Hepatocyte (in vitro differentiated cells): ENCODE results near the gene ITPR3. TPM values are rescaled to one million over a fixed set of nuclear protein-coding genes. Genes with fewer than 3 reads are reported as not detected.
"Not testable (repeated sequence)": the region's sequence is repeated elsewhere in the genome, so short reads cannot be mapped to it uniquely, and the experiment has no call there.

Experiments
- DNase-seq: peaks from one replicate; pipeline ENCODE4 v3.0.0-alpha.2; 2016; ENCODE audit warnings: low spot score
- H2AFZ ChIP-seq: fragments of 200-600 bp; sonication (generic); 2 replicates; pipeline ENCODE4 v1.6.0; 2016; ENCODE audit warnings: antibody characterized with exemption, mild to moderate bottlenecking
- H3K27ac ChIP-seq: fragments of 200-600 bp; sonication (generic); 2 replicates; pipeline ENCODE4 v1.5.1; 2016; ENCODE audit warnings: mild to moderate bottlenecking
- H3K27me3 ChIP-seq: fragments of 200-600 bp; sonication (generic); 2 replicates; pipeline ENCODE4 v1.6.1; 2016
- H3K36me3 ChIP-seq: fragments of 200-600 bp; sonication (generic); replicated peaks from 2 replicates; pipeline ENCODE4 v1.5.1; 2016; ENCODE audit warnings: low read depth; ENCODE audit not compliant: insufficient read depth
- H3K4me1 ChIP-seq: fragments of 200-600 bp; sonication (generic); 2 replicates; pipeline ENCODE4 v1.5.1; 2016; ENCODE audit warnings: mild to moderate bottlenecking, moderate library complexity; ENCODE audit not compliant: insufficient read depth
- H3K4me2 ChIP-seq: fragments of 200-600 bp; sonication (generic); 2 replicates; pipeline ENCODE4 v1.6.0; 2016
- H3K4me3 ChIP-seq: fragments of 200-600 bp; sonication (generic); 2 replicates; pipeline ENCODE4 v1.5.1; 2016; ENCODE audit warnings: mild to moderate bottlenecking
- H3K79me2 ChIP-seq: fragments of 200-600 bp; sonication (generic); 2 replicates; pipeline ENCODE4 v1.6.0; 2017; ENCODE audit warnings: mild to moderate bottlenecking
- H3K9me2 ChIP-seq: fragments of 200-600 bp; sonication (generic); replicated peaks from 2 replicates; pipeline ENCODE4 v1.6.0; 2017; ENCODE audit warnings: mild to moderate bottlenecking; ENCODE audit not compliant: insufficient read depth
- H3K9me3 ChIP-seq: fragments of 200-600 bp; sonication (generic); 2 replicates; pipeline ENCODE4 v1.5.1; 2016; ENCODE audit warnings: low read depth, mild to moderate bottlenecking
- H4K20me1 ChIP-seq: fragments of 200-600 bp; sonication (generic); 2 replicates; pipeline ENCODE4 v1.6.0; 2016; ENCODE audit warnings: mild to moderate bottlenecking; ENCODE audit not compliant: insufficient read depth, poor library complexity, severe bottlenecking
- EZH2 ChIP-seq: fragments of 200-600 bp; sonication (generic); IDR thresholded peaks from 2 replicates; pipeline ENCODE4 v1.6.1; 2016; ENCODE audit warnings: antibody characterized with exemption, mild to moderate bottlenecking, borderline replicate concordance
- EZH2phosphoT487 ChIP-seq: fragments of 200-600 bp; sonication (generic); IDR thresholded peaks from one replicate; pipeline ENCODE4 v1.6.1; 2018; ENCODE audit warnings: antibody characterized with exemption, mild to moderate bottlenecking, low read depth, moderate library complexity; ENCODE audit not compliant: unreplicated experiment, severe bottlenecking
- WGBS: methylation state at CpG from one replicate; pipeline ENCODE4 v1.1.6; 2016; ENCODE audit warnings: low lambda C conversion rate; ENCODE audit errors: missing lambda C conversion rate; 5-methylcytosine and 5-hydroxymethylcytosine counted together
- polyA plus RNA-seq: library from polyadenylated mRNA; unstranded; fragments of >200 nt; fragmentation: Nextera tagmentation; extraction: Ambion mirVana; gene quantifications from 2 replicates; pipeline ENCODE4 v1.2.1, GENCODE V29; 2016
- total RNA-seq: library from RNA; depleted of rRNA; stranded (reverse); fragments of >200 nt; gene quantifications from 2 replicates; pipeline ENCODE4 v1.2.3, GENCODE V29; 2014
- TF ChIP-seq, protein P1 (sequence below): fragments of 200-600 bp; sonication (generic); IDR thresholded peaks from 2 replicates; pipeline ENCODE4 v1.5.1; 2016; ENCODE audit warnings: antibody characterized with exemption, mild to moderate bottlenecking; ENCODE audit not compliant: poor library complexity

The ITPR3 gene
- total and polyA plus RNA-seq, 2 experiments from 2014 or later, result 16.5 to 39.6 TPM

- peak overlapping the region; percentile 74 for H3K4me2 ChIP-seq
- no peaks in the 10 kb centered on the region for H4K20me1 ChIP-seq
- H3K27ac ChIP-seq, result peak overlapping the region; percentile 31
- H3K79me2 ChIP-seq, result no peaks in the 10 kb centered on the region
- H3K36me3 ChIP-seq, result no peaks in the 10 kb centered on the region
- no peak for TF ChIP-seq EZH2phosphoT487
- TF ChIP-seq, protein P1, sequence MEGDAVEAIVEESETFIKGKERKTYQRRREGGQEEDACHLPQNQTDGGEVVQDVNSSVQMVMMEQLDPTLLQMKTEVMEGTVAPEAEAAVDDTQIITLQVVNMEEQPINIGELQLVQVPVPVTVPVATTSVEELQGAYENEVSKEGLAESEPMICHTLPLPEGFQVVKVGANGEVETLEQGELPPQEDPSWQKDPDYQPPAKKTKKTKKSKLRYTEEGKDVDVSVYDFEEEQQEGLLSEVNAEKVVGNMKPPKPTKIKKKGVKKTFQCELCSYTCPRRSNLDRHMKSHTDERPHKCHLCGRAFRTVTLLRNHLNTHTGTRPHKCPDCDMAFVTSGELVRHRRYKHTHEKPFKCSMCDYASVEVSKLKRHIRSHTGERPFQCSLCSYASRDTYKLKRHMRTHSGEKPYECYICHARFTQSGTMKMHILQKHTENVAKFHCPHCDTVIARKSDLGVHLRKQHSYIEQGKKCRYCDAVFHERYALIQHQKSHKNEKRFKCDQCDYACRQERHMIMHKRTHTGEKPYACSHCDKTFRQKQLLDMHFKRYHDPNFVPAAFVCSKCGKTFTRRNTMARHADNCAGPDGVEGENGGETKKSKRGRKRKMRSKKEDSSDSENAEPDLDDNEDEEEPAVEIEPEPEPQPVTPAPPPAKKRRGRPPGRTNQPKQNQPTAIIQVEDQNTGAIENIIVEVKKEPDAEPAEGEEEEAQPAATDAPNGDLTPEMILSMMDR, result no peak
- TF ChIP-seq EZH2, result no peak
- DNase-seq, result peak; percentile 71
- peaks cover 34% of the 10 kb centered on the region for H3K4me1 ChIP-seq
- H3K9me3 ChIP-seq, result no peaks in the 10 kb centered on the region
- H2AFZ ChIP-seq, result peak overlapping the region; percentile 66
- no peak overlapping the region for H3K4me3 ChIP-seq
- 41% methylated on average over 41 of the region's 57 CpGs for WGBS
- no peaks in the 10 kb centered on the region for H3K9me2 ChIP-seq
- H3K27me3 ChIP-seq, result no peaks in the 10 kb centered on the region
Measured at GRCh38 chr6:33592595-33593413, 28.3 kb upstream of the ITPR3 start.

GRCh38 chr6:33593414-33593727, 27.8 kb upstream of the ITPR3 start:
- no peaks in the 10 kb centered on the region for H4K20me1 ChIP-seq
- peak overlapping the region; percentile 66 for H2AFZ ChIP-seq
- peak overlapping the region; percentile 31 for H3K27ac ChIP-seq
- no peaks in the 10 kb centered on the region for H3K36me3 ChIP-seq
- H3K4me1 ChIP-seq, result peaks cover 34% of the 10 kb centered on the region
- no peak overlapping the region for H3K4me3 ChIP-seq
- H3K79me2 ChIP-seq, result no peaks in the 10 kb centered on the region
- TF ChIP-seq EZH2phosphoT487 (no peak), EZH2 (no peak)
- TF ChIP-seq, protein P1, result no peak
- no peaks in the 10 kb centered on the region for H3K27me3 ChIP-seq
- H3K9me2 ChIP-seq, result no peaks in the 10 kb centered on the region
- 50% methylated on average over 4 of the region's 4 CpGs for WGBS
- no peak for DNase-seq
- no peaks in the 10 kb centered on the region for H3K9me3 ChIP-seq
- H3K4me2 ChIP-seq, result peak overlapping the region; percentile 74

- Histone ChIP-seq H3K9me3 (no peaks in the 10 kb centered on the region), H3K4me3 (no peak overlapping the region), H3K79me2 (no peaks in the 10 kb centered on the region), H2AFZ (no peak overlapping the region), H3K27ac (no peak overlapping the region), H3K4me2 (no peak overlapping the region), H3K27me3 (no peaks in the 10 kb centered on the region), H4K20me1 (no peaks in the 10 kb centered on the region), H3K9me2 (no peaks in the 10 kb centered on the region), H3K36me3 (no peaks in the 10 kb centered on the region), H3K4me1 (peaks cover 21% of the 10 kb centered on the region)
- DNase-seq, result no peak
- WGBS, result 84% methylated on average over 16 of the region's 18 CpGs
- TF ChIP-seq, protein P1, result no peak
- no peak for TF ChIP-seq EZH2
- TF ChIP-seq EZH2phosphoT487, result no peak
Measured at GRCh38 chr6:33595001-33595846, 25.9 kb upstream of the ITPR3 start.

DNA sequence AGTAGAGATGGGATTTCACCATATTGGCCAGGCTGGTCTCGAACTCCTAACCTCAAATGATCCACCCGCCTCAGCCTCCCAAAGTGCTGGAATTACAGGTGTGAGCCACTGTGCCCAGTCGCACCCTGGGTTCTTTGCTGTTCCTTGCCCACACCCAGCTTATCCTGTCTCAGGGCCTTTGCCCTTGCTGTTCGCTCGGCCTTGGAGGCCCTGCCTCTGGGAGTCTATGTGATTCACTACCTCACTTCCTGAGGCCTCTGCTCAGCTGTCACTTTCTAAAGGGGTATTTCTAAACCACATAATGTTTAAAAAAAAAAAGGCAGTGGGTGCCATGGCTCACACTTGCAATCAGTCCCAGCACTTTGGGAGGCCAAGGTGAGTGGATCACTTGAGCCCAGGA, 24.2 kb upstream of the ITPR3 start:
- 94% methylated on average over 5 of the region's 5 CpGs for WGBS
- not testable (repeated sequence) for H3K27me3 ChIP-seq, H3K9me3 ChIP-seq, H3K27ac ChIP-seq, H2AFZ ChIP-seq, H3K36me3 ChIP-seq, H4K20me1 ChIP-seq, DNase-seq, H3K4me3 ChIP-seq, H3K4me1 ChIP-seq, H3K4me2 ChIP-seq, H3K79me2 ChIP-seq, H3K9me2 ChIP-seq
